EH (cell line): Measurements from ENCODE around the gene MAST2.
"Not testable (repeated sequence)": the region's sequence is repeated elsewhere in the genome, so short reads cannot be mapped to it uniquely, and the experiment has no call there.

Experiments used
- DNase-seq: peaks from one replicate; pipeline ENCODE4 v3.0.0-alpha.2; 2015; ENCODE audit warnings: low read depth

The MAST2 gene

DNA sequence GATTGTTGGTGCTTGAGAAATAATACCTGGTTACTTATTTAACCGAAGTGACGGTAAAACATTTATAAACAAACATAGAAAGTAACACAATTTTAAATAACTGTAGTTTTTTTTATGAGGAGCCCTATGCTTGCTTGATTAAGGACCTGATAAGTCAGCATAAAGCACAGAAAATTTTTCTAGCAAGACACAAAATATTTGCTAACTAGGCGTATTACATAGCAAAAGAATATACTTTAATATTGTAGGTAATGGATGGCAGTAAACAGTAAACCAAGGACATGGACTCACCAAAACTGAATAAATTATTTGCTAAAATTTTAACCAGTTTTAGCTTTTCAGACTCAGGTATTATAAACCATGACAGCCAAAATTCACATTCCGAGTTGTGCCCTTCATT, 90.9 kb downstream of the MAST2 start:
- no peak for DNase-seq

DNA sequence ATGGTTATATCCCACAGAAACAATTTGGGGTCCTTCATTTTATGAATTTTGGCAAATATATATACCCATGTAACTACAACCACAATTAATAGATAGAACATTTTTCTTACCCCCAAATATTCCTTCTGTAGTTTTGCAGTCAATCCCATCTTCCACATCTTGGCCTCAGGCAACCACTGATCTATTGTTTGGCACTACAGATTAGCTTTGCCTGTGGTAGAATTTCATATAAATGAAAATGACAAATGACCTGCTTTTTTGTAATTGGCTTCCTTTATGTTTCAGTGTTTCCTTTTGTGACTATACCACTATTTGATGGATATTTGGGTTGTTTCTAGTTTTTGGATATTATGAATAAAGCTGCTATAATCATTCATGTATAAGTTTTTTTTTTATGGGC, 91.5 kb downstream of the MAST2 start:
- DNase-seq, result no peak

- DNase-seq, result no peak
Measured at GRCh38 chr1:45895406-45895805, 92.0 kb downstream of the MAST2 start.

DNA sequence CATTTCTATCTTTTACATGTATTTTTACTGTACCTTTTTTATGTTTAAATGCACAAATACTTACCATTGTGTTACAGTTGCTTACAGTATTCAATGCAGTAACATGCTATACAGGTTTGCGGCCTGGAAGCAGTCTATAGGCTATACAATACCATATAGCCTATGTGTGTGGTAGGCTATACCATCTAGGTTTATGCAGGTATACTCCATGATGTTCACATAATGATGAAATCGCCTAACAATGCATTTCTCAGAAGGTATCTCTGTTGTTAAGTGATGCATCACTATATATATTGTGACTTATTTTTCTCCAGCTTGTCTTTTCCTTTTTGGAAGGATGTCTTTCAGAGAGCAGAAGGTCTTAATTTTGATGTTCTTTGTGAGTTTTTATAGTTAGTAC, 103.5 kb downstream of the MAST2 start:
- DNase-seq, result no peak

- DNase-seq, result no peak
Measured at GRCh38 chr1:45908611-45909140, 105.3 kb downstream of the MAST2 start.

DNA sequence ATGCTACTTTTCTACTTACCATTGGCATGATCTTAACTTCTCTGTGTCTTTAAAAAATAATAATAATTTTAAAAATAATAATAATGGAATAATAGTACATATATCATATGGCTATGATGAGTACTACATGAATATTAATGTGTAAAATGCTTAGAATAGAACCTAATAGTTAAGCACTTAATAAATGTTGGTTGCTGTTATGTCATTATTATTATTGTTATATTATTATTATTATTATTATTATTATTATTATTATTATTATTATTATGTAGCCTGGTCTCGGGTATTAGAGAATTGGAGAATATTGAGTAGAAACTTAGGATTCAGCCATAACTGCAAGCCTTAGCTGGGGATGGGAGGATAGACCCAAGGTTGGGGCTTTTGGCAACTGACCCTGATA, 108.2 kb downstream of the MAST2 start:
- DNase-seq, result no peak

GRCh38 chr1:45913183-45913683, 109.8 kb downstream of the MAST2 start:
- DNase-seq, result peak; percentile 95

- DNase-seq, result peak; percentile 12
Measured at GRCh38 chr1:45913731-45914501, 110.5 kb downstream of the MAST2 start.

DNA sequence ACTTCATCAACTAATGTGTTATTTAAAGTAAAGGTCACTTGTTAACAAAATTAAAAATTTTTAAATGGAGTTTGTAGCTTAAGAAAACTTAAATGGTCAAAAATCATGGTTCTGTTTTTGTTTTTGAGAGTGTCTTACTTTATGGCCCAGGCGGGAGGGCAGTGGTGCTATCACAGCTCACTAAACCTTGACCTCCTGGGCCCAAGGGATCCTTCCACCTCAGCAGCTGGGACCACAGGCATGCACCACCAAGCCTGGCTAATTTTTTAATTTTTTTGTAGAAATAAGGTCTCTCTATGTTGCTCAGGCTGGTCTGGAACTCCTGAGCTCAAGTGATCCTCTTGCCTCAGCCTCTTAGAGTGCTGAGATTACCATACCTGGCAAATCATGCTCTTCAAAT, 111.4 kb downstream of the MAST2 start:
- DNase-seq, result no peak

- DNase-seq, result no peak
Measured at GRCh38 chr1:45922374-45922773, 119.0 kb downstream of the MAST2 start.

DNA sequence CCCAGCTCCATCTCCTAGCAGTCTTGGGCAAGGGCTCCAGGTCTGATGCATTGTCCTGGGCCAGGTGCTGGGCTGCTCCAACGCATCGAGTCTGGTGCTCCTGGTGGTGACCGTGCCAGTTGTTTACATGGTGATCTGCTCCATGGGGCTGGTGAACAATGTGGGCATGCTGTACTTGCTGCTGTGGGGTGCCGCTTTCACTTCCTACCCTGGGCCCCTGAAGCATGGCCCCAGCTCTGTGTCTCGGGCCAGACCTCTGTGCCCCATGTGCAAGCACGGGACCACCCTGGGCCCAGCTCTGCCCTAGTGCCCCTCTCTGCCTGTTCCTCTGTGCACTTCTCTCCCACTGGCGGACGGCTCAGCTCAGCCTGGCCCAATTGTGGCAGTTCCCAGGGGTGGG, 119.4 kb downstream of the MAST2 start:
- no peak for DNase-seq

DNA sequence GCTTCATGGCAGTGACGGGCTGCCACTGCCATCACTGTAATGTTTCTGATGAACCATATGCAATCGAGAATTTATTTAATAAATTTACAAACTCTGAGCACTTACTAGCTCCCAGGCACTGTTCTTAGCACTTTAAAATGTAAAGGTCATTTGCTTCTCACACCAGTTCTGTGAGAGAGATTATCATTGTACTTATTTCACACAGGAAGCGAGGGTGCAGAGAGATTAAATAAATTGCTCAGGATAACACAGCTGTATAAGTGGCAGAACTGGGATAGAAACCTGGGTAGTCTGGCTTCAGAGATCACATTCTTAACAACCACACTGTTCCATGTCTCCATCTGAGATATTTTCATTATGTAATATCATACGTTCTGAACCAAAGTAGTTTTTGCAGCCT, 119.9 kb downstream of the MAST2 start:
- DNase-seq, result no peak

DNA sequence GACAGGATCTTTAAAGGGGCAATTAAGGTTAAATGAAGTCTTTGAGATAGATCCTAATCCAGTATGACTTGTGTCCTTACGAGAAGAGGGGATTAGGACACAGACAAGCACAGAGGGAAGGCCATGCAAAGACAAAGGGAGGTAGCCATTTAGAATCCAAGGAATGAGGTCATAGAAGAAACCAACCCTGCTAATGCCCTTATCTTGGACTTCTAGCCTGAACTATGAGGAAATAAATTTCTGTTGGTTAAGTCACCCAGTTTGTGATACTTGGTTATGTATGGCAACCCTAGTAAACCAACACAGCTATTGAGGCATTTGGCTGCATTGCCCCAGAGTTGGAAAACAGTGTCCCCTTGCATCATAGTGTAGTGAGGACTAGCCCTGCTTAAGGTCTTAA, 121.3 kb downstream of the MAST2 start:
- peak; percentile 42 for DNase-seq

DNA sequence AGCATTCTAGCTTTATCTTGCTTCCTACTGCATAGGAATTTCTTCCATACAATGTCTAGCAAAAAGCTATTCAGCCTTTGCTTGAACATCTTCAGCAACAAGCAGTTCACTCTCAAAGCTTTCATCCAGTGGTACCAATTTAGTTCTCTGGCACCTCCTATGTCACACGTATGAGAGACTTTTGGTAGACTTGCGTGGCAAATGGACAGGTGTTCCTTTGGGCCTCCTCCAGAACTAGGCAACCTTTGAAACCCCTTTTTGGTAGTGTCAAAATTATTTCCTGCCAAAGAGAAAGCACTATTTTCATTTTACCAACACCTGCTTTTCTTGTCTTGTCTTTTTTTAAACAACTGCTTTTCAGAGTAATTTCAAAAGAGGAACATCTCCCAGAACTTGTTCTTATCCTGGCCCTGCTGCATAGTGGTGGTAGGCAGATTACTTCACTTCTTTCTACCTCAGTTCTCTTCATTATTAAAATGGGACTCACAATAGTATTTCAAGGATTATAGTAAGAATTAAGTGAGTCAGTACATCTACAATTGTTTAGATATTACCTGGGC, 122.4 kb downstream of the MAST2 start:
- DNase-seq, result no peak

GRCh38 chr1:45926330-45926729, 122.9 kb downstream of the MAST2 start:
- DNase-seq, result no peak

- not testable (repeated sequence) for DNase-seq
Measured at GRCh38 chr1:45927231-45927915, 124.0 kb downstream of the MAST2 start.

GRCh38 chr1:45928486-45929205, 125.2 kb downstream of the MAST2 start:
- DNase-seq, result no peak

- peak; percentile 76 for DNase-seq
Measured at GRCh38 chr1:45929257-45929687, 125.9 kb downstream of the MAST2 start.

- peak; percentile 11 for DNase-seq
Measured at GRCh38 chr1:45930258-45931150, 127.1 kb downstream of the MAST2 start.

DNA sequence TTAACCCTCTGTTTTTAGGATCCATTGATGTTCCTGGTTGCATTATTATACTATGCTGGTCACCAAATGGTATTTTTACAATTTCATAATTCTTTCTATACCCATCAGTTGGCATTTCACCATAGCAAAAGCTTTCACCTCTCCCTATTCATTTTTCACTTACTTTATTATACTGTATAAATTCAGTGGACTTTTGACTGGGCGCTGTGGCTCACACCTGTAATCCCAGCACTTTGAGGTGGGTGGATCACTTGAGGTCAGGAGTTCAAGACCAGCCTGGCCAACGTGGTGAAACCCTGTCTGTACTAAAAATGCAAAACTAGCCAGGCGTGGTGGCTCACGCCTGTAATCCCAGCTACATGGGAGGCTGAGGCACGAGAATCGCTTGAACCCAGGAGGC, 128.8 kb downstream of the MAST2 start:
- DNase-seq, result not testable (repeated sequence)

DNA sequence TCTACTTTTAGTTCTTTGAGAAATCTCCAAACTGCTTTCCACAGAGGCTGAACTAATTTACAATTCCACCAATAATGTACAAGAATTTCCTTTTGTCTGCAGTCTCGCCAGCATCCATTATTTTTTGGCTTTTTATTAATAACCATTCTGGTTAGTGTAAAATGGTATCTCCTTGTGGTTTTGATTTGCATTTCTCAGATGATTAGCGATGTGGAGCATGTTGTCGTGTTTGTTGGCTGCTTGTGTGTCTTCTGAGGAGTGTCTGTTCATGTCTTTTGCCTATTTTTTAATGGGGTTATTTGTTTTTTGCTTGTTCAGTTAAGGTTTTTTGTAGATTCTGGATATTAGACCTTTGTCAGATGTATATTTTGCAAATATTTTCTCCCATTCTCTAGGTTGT, 131.5 kb downstream of the MAST2 start:
- no peak for DNase-seq
